CD4-positive, CD25-positive, alpha-beta regulatory T cell (primary cell): ENCODE data around the gene AK1. TPM values are rescaled to one million over a fixed set of nuclear protein-coding genes. Genes with fewer than 3 reads are reported as not detected.
A peak's percentile ranks its signal among the peaks of the same experiment; 100 is the strongest.

ENCODE experiments used
- ATAC-seq, 2 donors: fragments of 150-1000 bp; cut with Tn5 transposase; one replicate each; pipeline ENCODE4 v1.10.0; 2021; ENCODE audit warnings: low read depth in 2 of 2, moderate number of reproducible peaks in 2 of 2, moderate library complexity in 1 of 2
- DNase-seq, 3 donors: peaks; one replicate each; pipeline versions ENCODE4 v3.0.0 to v3.0.0-alpha.2; 2012 to 2022; ENCODE audit warnings: mixed read lengths in 1 of 3
- H3K27ac ChIP-seq: one replicate; pipeline ENCODE4 v1.7.0; 2013; ENCODE audit warnings: mild to moderate bottlenecking, low read length; ENCODE audit not compliant: insufficient read depth, poor library complexity, severe bottlenecking
- H3K27me3 ChIP-seq: one replicate; pipeline ENCODE4 v1.7.0; 2013; ENCODE audit warnings: low read length; ENCODE audit not compliant: control insufficient read depth, insufficient read depth
- H3K36me3 ChIP-seq: one replicate; pipeline ENCODE4 v1.7.0; 2013; ENCODE audit warnings: mild to moderate bottlenecking, low read length, moderate library complexity; ENCODE audit not compliant: control insufficient read depth, insufficient read depth
- H3K4me1 ChIP-seq: 2 replicates; pipeline ENCODE4 v1.7.0; 2013; ENCODE audit warnings: mild to moderate bottlenecking, low read length; ENCODE audit not compliant: insufficient read depth, control insufficient read depth, poor library complexity, severe bottlenecking
- H3K4me3 ChIP-seq: one replicate; pipeline ENCODE4 v1.7.0; 2013; ENCODE audit warnings: low read depth, mild to moderate bottlenecking, low read length, moderate library complexity
- H3K9me3 ChIP-seq, 2 experiments: 1 replicate in 1 of 2; 2 replicates in 1 of 2; pipeline ENCODE4 v1.7.0; 2013; ENCODE audit warnings: low read length in 2 of 2, mild to moderate bottlenecking in 1 of 2, moderate library complexity in 1 of 2; ENCODE audit not compliant: control insufficient read depth in 2 of 2
- H3K27ac Mint-ChIP-seq, 3 donors: one replicate each; pipeline ENCODE4 v1.8.0; 2020 to 2022; ENCODE audit warnings: mild to moderate bottlenecking in 3 of 3, mixed read lengths in 3 of 3, moderate library complexity in 2 of 3
- H3K27me3 Mint-ChIP-seq: one replicate; pipeline ENCODE4 v1.8.0; 2022; ENCODE audit warnings: mild to moderate bottlenecking, mixed read lengths
- H3K36me3 Mint-ChIP-seq: one replicate; pipeline ENCODE4 v1.8.0; 2020; ENCODE audit warnings: mixed read lengths
- H3K4me1 Mint-ChIP-seq, 4 donors: one replicate each; pipeline ENCODE4 v1.8.0; 2020 to 2022; ENCODE audit warnings: mixed read lengths in 4 of 4, mild to moderate bottlenecking in 1 of 4
- H3K4me3 Mint-ChIP-seq, 4 donors: one replicate each; pipeline ENCODE4 v1.8.0; 2020 to 2022; ENCODE audit warnings: mild to moderate bottlenecking in 4 of 4, mixed read lengths in 4 of 4, moderate library complexity in 3 of 4
- H3K9me3 Mint-ChIP-seq, 7 donors: one replicate each; pipeline ENCODE4 v1.8.0; 2020 to 2022; ENCODE audit warnings: mixed read lengths in 7 of 7, mild to moderate bottlenecking in 3 of 7, moderate library complexity in 2 of 7
- polyA plus RNA-seq, 4 donors: library from polyadenylated mRNA; unstranded; fragments of 300-500 nt; fragmentation: Illumina TruSeq; gene quantifications; one replicate each; pipeline ENCODE4 v1.2.3, GENCODE V29; 2021
- total RNA-seq: library from RNA; stranded (reverse); gene quantifications from one replicate; pipeline ENCODE4 v1.2.3, GENCODE V29; 2022

AK1 gene
- total and polyA plus RNA-seq, 5 donors from 2014 or later = 0.08 to 84.7 (median 0.29) TPM

DNA sequence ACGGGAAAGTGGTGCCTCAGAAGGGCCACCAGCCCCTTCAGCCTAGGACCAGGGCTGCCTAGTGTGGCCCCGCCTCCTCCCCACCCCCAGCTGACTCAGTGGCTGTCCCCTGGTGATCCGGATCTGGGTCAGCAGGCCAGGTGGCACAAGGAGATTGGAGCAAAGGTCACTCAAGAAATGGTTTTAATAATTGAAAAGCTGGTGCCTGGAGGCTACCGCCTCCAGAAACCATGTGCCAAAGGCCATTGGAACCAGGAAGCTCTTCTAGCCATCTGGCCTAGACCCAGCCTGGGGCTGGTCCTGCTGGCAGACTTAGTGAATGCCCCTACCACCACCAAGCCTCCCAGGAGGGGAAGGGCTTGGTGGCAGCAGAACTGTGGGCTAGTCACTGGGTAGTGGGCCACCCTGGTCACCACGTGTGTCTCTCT, 37.9 kb upstream of the AK1 start:
- Histone ChIP-seq H3K36me3 (peaks cover 7% of the 10 kb centered on the region), H3K27me3 (no peaks in the 10 kb centered on the region), H3K9me3 (no peaks in the 10 kb centered on the region), H3K4me3 (peak overlapping the region; percentile 31), H3K27ac (peak overlapping the region; percentile 66), H3K4me1 (peaks cover 55% of the 10 kb centered on the region)
- ATAC-seq (no peak), DNase-seq (no peak)
- Mint-ChIP-seq H3K36me3 (peaks cover 21% of the 10 kb centered on the region), H3K27ac (peak overlapping the region; percentile 52 to 96 (median 94)), H3K9me3 (no peaks in the 10 kb centered on the region), H3K27me3 (no peaks in the 10 kb centered on the region), H3K4me3 (peak overlapping the region; percentile 88 to 97 (median 94)), H3K4me1 (peaks cover 0 to 67% (median 36%) of the 10 kb centered on the region in 4 donors)

DNA sequence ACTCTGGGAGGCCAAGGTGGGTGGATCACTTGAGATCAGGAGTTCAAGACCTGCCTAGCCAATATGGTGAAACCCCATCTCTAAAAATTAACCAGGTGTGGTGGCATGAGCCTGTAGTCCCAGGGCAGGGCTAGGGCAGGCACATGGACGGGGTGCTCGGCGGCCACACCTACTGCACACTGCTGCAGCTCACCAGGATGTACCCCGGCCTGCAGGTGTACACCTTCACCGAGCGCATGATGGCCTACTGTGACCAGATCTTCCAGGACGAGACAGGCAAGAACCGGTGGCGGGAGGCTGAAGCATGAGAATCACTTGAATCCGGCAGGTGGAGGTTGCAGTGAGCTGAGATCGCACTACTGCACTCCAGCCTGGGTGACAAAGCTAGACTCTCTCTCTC, 36.2 kb upstream of the AK1 start:
- Histone ChIP-seq H3K4me1 (peaks cover 62% of the 10 kb centered on the region), H3K27ac (peak overlapping the region; percentile 21), H3K9me3 (no peaks in the 10 kb centered on the region), H3K36me3 (peaks cover 7% of the 10 kb centered on the region), H3K27me3 (no peaks in the 10 kb centered on the region), H3K4me3 (no peak overlapping the region)
- Mint-ChIP-seq H3K36me3 (peaks cover 21% of the 10 kb centered on the region), H3K27me3 (no peaks in the 10 kb centered on the region), H3K4me3 (peak overlapping the region in 1 of 4 donors; percentile 48), H3K4me1 (peaks cover 0 to 67% (median 33%) of the 10 kb centered on the region in 4 donors), H3K27ac (peak overlapping the region in 1 of 3 donors; percentile 86), H3K9me3 (no peaks in the 10 kb centered on the region)
- ATAC-seq (no peak), DNase-seq (no peak)

DNA sequence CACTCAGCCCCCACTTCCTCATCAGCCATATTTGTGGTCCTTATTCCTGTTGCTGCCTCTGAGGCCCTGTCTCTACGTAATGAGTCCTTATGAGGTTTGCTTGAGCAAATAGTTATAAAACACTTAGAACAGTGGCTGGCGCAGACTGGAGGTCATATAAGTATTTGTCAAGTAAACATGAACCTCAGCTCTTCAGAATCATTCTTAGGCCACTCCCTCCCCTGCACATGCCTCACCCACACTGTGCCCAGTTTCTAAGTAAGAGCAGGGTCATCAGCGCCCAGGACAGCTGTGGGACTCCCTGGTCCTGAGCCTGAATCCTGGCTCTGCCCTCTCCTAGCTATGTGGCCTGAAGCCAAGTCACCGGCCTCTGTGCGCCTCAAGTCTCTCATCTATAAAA, 35.4 kb upstream of the AK1 start:
- peaks cover 7% of the 10 kb centered on the region for H3K36me3 ChIP-seq
- Mint-ChIP-seq H3K36me3 (peaks cover 21% of the 10 kb centered on the region), H3K27me3 (no peaks in the 10 kb centered on the region), H3K27ac (peak overlapping the region; percentile 20 to 90 (median 69)), H3K4me3 (peak overlapping the region in 2 of 4 donors; percentile 66 to 67), H3K4me1 (peaks cover 0 to 60% (median 30%) of the 10 kb centered on the region in 4 donors), H3K9me3 (no peaks in the 10 kb centered on the region)
- H3K4me1 ChIP-seq = peaks cover 61% of the 10 kb centered on the region
- ATAC-seq (no peak), DNase-seq (no peak)
- H3K27me3 ChIP-seq = no peaks in the 10 kb centered on the region
- H3K9me3 ChIP-seq = no peaks in the 10 kb centered on the region
- no peak overlapping the region for H3K4me3 ChIP-seq
- H3K27ac ChIP-seq = peak overlapping the region; percentile 21

DNA sequence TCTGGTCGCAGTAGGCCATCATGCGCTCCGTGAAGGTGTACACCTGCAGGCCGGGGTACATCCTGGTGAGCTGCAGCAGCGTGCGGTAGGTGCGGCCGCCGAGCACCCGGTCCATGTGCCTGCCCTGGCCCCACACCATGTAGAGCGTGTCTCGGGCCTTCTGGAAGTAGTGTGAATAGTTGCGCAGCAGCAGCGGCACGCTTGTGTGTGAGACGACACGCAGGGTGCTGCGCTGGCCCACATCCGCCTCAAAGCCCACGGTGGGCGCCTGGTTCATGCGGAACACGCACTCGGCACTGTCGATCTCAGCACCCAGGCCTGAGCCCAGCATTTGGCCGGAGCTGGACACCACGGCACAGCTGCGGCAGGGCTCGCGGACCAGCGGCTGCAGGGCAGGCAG, 34.8 kb upstream of the AK1 start:
- Mint-ChIP-seq H3K27me3 (no peaks in the 10 kb centered on the region), H3K4me1 (peaks cover 0 to 57% (median 27%) of the 10 kb centered on the region in 4 donors), H3K27ac (peak overlapping the region in 2 of 3 donors; percentile 20 to 94), H3K36me3 (peaks cover 21% of the 10 kb centered on the region), H3K9me3 (no peaks in the 10 kb centered on the region), H3K4me3 (peak overlapping the region in 1 of 4 donors; percentile 67)
- H3K4me3 ChIP-seq = no peak overlapping the region
- H3K27me3 ChIP-seq = no peaks in the 10 kb centered on the region
- H3K27ac ChIP-seq = peak overlapping the region; percentile 73
- H3K36me3 ChIP-seq = peaks cover 7% of the 10 kb centered on the region
- no peaks in the 10 kb centered on the region for H3K9me3 ChIP-seq
- ATAC-seq (no peak), DNase-seq (no peak)
- H3K4me1 ChIP-seq = peaks cover 58% of the 10 kb centered on the region

DNA sequence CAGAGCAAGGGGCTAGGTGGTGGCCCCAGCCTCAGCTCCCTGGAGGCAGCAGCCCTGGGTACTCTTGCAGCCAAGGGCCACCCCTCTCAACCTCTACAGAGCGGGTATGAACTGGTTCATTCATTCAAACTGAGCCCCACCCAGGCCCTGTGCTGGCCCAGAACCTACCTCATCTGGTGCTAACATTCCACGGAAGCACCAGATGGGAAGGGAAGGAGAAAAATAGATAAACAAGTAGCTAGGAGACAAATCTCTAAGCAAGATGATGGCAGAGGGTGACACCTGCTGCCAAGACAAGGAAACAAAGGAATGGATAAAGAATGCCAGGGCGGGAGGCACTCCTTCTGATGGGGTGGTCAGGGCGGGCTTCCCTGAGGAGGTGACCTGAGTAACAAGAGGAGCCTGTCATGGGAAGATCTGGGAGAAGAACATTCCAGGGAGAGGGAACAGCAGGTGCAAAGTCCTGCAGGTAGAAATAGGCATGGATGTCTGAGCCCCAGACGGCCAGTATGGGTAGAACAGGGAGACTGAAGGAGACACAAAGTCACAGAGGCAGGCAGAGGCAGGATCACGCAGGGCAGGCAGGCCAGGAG, 33.2 kb upstream of the AK1 start:
- Mint-ChIP-seq H3K27ac (peak overlapping the region; percentile 94 to 98 (median 95)), H3K9me3 (no peaks in the 10 kb centered on the region), H3K36me3 (peaks cover 21% of the 10 kb centered on the region), H3K4me3 (peak overlapping the region; percentile 36 to 91 (median 76)), H3K4me1 (peaks cover 4 to 65% (median 28%) of the 10 kb centered on the region in 4 donors), H3K27me3 (no peaks in the 10 kb centered on the region)
- Histone ChIP-seq H3K27ac (peak overlapping the region; percentile 73), H3K4me1 (peaks cover 61% of the 10 kb centered on the region), H3K4me3 (no peak overlapping the region), H3K9me3 (no peaks in the 10 kb centered on the region), H3K27me3 (no peaks in the 10 kb centered on the region), H3K36me3 (peaks cover 7% of the 10 kb centered on the region)
- no peak for ATAC-seq
- DNase-seq = peak in 1 of 3 donors; percentile 39

DNA sequence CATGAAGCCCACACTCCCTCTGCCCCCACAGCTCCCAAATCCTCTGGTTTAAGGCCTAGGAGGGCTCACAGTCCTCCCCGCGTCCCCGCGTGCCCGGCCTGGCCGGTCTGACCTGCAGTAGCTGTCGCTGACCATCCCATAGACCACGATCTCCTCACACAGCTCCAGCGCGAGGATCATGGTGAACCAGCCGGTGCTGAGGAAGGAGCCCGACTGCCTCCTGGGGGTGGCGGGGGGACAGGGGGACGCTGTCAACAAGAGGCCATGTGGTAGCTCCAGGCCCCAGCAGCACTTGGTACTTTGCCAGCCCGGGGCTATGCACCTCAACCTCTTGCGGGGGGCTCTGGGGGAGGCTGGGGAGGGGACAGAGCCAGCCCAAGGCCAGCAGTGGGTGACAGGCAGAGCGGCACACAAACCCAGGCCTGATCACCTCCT, 32.4 kb upstream of the AK1 start:
- Histone ChIP-seq H3K36me3 (peaks cover 7% of the 10 kb centered on the region), H3K9me3 (no peaks in the 10 kb centered on the region), H3K4me3 (no peak overlapping the region), H3K27ac (peak overlapping the region; percentile 73), H3K27me3 (no peaks in the 10 kb centered on the region), H3K4me1 (peaks cover 61% of the 10 kb centered on the region)
- Mint-ChIP-seq H3K9me3 (no peaks in the 10 kb centered on the region), H3K27ac (peak overlapping the region in 1 of 3 donors; percentile 71), H3K36me3 (peaks cover 21% of the 10 kb centered on the region), H3K27me3 (no peaks in the 10 kb centered on the region), H3K4me3 (peak overlapping the region in 1 of 4 donors; percentile 32), H3K4me1 (peaks cover 4 to 65% (median 31%) of the 10 kb centered on the region in 4 donors)
- DNase-seq = no peak
- no peak for ATAC-seq

DNA sequence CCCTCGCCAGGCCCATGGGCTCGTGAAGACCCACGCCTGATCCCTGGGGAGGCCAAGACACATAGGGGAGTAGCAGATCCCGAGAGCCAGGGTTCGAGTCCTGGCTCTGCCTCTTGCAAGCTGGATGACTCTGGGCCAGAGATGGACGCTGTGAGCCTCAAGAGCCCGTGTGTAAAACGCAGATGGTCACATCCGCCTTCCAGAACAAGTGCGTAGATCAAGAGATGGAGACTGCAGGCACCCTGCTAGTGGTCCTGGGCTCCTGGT, 31.1 kb upstream of the AK1 start:
- H3K36me3 Mint-ChIP-seq = peaks cover 17% of the 10 kb centered on the region
- Histone ChIP-seq H3K4me3 (no peak overlapping the region), H3K36me3 (peaks cover 3% of the 10 kb centered on the region), H3K9me3 (no peaks in the 10 kb centered on the region), H3K27me3 (no peaks in the 10 kb centered on the region), H3K4me1 (peaks cover 68% of the 10 kb centered on the region), H3K27ac (peak overlapping the region; percentile 23)
- H3K27ac Mint-ChIP-seq = peak overlapping the region in 2 of 3 donors; percentile 44 to 100
- H3K27me3 Mint-ChIP-seq = no peaks in the 10 kb centered on the region
- H3K9me3 Mint-ChIP-seq = no peaks in the 10 kb centered on the region
- H3K4me3 Mint-ChIP-seq = no peak overlapping the region
- ATAC-seq (no peak), DNase-seq (no peak)
- H3K4me1 Mint-ChIP-seq = peaks cover 4 to 67% (median 35%) of the 10 kb centered on the region in 4 donors
